HG02623 (cell line): Measurements from ENCODE around the gene TMTC1.

Source experiments
- ATAC-seq: cut with Tn5 transposase; IDR thresholded peaks from one replicate; pipeline ENCODE4 v1.9.1; 2021; ENCODE audit warnings: moderate library complexity; ENCODE audit not compliant: unreplicated experiment

The TMTC1 gene

GRCh38 chr12:29486972-29487371, 296.8 kb downstream of the TMTC1 start:
- no peak for ATAC-seq

DNA sequence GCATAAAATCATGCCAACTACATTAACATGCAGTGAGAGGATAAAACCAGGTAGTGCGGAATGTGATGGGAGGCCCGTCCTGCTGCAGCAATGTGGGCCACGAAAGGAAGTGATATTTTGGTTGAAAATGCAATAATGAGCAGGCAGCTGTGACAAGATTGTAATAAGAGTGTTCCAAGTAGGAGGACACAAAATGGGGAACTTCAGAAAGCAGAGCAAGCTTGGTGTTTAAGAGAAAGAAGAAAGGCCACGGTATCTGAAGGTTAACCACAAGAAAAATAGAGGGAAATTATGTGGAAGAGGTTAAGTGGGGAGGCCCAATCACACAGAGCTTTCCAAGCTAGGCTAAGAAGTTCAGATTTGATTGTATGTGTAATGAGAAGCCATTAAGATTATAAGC, 320.5 kb downstream of the TMTC1 start:
- ATAC-seq: no peak

DNA sequence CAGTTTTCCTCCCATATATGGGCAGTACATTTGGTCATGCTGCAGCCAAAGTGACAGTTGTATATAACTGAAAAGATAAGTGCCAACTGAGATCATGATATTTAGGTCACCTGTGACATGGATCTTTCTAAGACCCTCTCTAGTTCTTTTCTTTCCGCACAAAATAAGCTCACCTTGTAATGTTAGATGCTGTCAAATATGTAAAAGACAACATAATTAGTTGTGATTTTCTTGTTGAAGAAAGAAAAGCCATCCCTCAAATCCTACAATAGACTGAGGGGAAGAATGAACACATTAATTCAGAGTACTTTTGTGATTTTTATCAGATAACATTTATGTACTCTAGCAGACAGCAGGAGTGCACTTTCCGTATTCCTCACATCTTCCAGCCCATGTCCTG, 323.7 kb downstream of the TMTC1 start:
- no peak for ATAC-seq

DNA sequence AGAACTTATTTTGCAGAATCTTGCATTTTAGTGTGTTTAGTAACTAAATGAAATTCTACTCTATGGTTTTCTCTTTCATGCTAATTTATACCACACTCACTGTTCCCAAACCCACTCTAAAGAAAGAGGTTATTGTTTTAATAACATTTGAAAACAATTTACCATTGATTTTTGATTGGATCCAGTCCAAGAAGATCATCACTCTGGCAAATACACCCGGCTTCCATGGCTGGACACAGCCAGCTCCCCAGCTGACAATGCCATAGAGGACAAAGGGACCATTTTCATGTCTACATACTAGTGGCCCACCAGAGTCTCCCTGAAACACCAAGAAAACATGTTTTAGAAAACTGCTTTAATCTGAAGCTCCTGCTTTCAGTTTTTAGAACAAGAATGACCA, 328.7 kb downstream of the TMTC1 start:
- ATAC-seq: no peak

DNA sequence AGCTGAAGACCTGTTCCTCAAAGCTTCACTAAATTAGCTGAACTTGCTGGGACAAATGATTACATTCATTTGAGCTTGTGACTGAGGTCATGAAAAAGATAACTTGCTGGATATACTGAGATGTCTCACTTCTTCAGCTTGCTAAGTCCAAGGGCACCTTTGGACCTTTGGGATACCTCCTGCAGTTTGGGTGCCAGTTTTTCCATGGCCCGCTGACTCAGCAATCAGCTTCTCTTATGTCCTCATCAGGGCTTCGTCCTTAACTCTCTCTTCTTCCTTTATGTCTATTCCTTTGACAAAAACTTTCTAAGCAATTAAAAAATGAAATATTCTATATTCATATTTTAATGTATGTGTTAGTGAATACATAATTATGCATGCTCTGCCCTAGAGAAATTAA, 331.9 kb downstream of the TMTC1 start:
- ATAC-seq: no peak
